Measurements from ENCODE around the gene DIPK1A.

Gene DIPK1A

DNA sequence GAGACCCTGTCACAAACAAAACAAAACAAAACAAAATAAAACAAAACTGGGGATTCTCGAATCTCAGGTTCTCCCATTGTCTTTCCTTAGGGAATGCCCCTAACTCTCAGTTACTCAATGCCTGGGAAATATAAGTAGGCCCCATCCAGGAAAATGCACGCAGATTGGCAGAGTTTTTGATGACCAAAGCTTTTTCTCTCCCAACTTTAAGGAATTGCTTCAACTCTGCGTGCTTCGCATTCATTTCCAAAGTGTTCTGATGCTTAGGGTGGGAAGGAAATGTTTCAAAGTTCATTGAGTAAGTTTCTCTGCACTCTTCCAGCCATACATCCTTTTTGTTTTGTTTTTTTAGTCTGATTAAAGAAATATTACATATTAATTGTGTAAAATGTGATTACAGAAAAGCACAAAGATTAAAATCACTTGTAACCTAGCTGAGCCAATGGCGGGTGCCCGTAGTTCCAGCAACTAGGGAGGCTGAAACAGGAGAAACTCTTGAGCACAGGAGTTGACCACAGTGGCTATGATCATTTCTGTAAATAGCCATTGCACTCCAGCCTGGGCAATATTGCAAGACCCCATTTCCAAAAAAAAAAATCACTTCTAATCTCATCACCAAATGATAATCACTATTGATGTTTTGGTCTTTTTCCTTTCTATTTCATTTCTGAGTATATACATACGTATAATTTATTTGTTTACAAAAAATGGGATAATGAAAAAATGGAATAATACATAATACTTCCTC, 157.9 kb downstream of the DIPK1A start:
- H3K4me3 ChIP-seq (replicated peaks; ENCODE audit: low read depth, low read length) = no peak overlapping the region
- TF ChIP-seq, protein P1, sequence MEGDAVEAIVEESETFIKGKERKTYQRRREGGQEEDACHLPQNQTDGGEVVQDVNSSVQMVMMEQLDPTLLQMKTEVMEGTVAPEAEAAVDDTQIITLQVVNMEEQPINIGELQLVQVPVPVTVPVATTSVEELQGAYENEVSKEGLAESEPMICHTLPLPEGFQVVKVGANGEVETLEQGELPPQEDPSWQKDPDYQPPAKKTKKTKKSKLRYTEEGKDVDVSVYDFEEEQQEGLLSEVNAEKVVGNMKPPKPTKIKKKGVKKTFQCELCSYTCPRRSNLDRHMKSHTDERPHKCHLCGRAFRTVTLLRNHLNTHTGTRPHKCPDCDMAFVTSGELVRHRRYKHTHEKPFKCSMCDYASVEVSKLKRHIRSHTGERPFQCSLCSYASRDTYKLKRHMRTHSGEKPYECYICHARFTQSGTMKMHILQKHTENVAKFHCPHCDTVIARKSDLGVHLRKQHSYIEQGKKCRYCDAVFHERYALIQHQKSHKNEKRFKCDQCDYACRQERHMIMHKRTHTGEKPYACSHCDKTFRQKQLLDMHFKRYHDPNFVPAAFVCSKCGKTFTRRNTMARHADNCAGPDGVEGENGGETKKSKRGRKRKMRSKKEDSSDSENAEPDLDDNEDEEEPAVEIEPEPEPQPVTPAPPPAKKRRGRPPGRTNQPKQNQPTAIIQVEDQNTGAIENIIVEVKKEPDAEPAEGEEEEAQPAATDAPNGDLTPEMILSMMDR (IDR thresholded peaks at IDR 0.05; ENCODE audit: low read depth, low read length, missing control alignments) = no peak
- no peak for DNase-seq (ENCODE audit: extremely low read depth, low read depth)

DNA sequence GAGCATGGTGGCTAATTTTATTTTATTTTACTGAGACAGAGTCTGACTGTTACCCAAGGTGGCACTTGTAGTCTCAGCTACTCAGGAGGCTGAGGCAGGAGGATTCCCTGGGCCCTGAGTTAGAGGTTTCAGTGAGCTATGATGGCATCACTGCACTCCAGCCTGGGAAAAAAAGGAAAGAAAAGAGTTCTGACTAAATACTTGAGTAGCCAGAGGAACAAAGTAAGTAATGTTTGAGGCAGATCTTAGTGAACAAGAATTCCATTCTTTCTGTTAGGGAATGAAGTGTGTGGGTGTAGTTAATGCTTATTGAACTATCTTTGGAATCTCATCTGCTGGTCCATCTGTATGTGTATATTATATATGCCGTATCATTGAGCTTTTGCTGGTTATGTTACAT, 163.3 kb downstream of the DIPK1A start:
- no peak overlapping the region for H3K4me3 ChIP-seq (replicated peaks; ENCODE audit: low read depth, low read length)
- TF ChIP-seq, protein P1 (IDR thresholded peaks at IDR 0.05; ENCODE audit: low read depth, low read length, missing control alignments) = no peak
- DNase-seq (ENCODE audit: extremely low read depth, low read depth) = no peak

DNA sequence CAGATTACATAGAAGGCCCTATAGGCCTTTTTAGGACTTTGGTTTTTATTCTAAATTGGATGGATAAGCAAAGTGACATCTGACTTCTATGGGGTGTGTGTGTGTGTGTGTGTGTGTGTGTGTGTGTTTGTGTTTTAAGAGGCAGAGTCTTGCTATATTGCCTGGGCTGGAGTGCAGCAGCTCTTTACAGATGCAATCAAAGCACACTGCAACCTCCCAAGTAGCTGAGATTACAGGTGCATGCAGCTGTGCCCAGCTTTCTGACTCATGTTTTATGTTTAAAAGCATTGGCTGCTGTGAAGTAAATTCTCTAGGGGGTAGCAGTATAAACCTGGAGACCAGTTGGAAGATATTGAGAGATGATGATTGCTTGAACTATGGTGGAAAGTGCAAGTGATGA, 164.0 kb downstream of the DIPK1A start:
- TF ChIP-seq, protein P1 (IDR thresholded peaks at IDR 0.05; ENCODE audit: low read depth, low read length, missing control alignments) = no peak
- no peak overlapping the region for H3K4me3 ChIP-seq (replicated peaks; ENCODE audit: low read depth, low read length)
- DNase-seq (ENCODE audit: extremely low read depth, low read depth) = no peak

DNA sequence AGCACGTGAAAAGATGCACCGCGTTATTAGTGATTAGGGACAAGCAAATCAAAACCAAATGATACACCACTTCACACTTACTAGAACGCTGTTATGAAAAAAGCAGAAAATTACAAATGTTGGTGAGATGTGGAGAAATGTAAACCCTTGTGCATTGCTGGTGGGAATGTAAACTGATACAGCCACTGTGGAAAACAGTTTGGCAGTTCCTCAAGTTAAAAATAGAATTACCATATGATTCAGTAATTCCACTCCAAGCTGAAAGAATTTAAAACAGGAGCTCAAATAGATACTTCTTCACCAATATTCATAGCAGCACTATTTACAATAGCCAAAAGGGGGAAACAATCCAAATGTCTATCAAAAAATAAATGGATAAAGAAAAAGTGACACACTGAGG, 166.1 kb downstream of the DIPK1A start:
- TF ChIP-seq, protein P1 (IDR thresholded peaks at IDR 0.05; ENCODE audit: low read depth, low read length, missing control alignments) = no peak
- H3K4me3 ChIP-seq (replicated peaks; ENCODE audit: low read depth, low read length) = no peak overlapping the region
- no peak for DNase-seq (ENCODE audit: extremely low read depth, low read depth)

DNA sequence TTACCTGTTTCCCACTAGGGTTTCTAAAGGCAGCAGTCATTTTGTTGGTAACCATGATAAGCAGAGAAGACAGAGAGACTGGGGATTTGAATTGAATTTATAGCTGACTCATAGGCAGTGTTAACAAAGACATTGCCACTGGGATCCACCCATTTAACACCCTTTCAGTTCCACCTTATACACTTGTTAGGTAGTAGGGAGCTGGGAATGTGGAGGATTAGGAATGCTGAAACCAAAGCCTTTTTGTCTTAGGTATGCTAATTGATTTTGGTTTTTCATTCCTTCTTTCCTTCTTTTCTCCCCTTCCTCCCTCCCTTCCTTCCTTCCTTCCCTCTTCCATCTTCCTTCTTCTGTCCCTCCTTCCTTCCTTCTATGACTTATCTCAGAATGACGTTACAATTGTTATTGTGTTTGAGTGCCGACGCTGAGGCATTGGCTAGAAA, 168.9 kb downstream of the DIPK1A start:
- no peak for DNase-seq (ENCODE audit: extremely low read depth, low read depth)
- TF ChIP-seq, protein P1 (IDR thresholded peaks at IDR 0.05; ENCODE audit: low read depth, low read length, missing control alignments) = no peak
- H3K4me3 ChIP-seq (replicated peaks; ENCODE audit: low read depth, low read length) = no peak overlapping the region

All from HFF-Myc (cell line).